ENCODE results near the gene ATP5ME.

Gene ATP5ME

GRCh38 chr4:684623-685327 lies 10.7 kb upstream of the ATP5ME start:
- DNase-seq, result no peak

GRCh38 chr4:683982-684622 lies 10.0 kb upstream of the ATP5ME start:
- DNase-seq, result peak in 44 of 56 donors; percentile 16 to 80 (median 44)

GRCh38 chr4:683247-683897 lies 9.3 kb upstream of the ATP5ME start:
- no peak for DNase-seq

- DNase-seq, result no peak
Measured at GRCh38 chr4:682490-683172, 8.6 kb upstream of the ATP5ME start.

- peak in 1 of 56 donors; percentile 28 for DNase-seq
Measured at GRCh38 chr4:681736-682451, 7.8 kb upstream of the ATP5ME start.

GRCh38 chr4:680928-681645 lies 7.0 kb upstream of the ATP5ME start:
- peak in 9 of 56 donors; percentile 14 to 69 (median 29) for DNase-seq

GRCh38 chr4:680551-680927 lies 6.5 kb upstream of the ATP5ME start:
- DNase-seq, result no peak

GRCh38 chr4:680091-680490 lies 6.0 kb upstream of the ATP5ME start:
- DNase-seq, result no peak

GRCh38 chr4:679629-680028 lies 5.6 kb upstream of the ATP5ME start:
- no peak for DNase-seq

GRCh38 chr4:679104-679481 lies 5.0 kb upstream of the ATP5ME start:
- no peak for DNase-seq

GRCh38 chr4:678331-679103 lies 4.4 kb upstream of the ATP5ME start:
- DNase-seq, result no peak

GRCh38 chr4:677431-678293 lies 3.6 kb upstream of the ATP5ME start:
- DNase-seq, result peak in 21 of 56 donors; percentile 22 to 80 (median 57)

- DNase-seq, result no peak
Measured at GRCh38 chr4:676871-677235, 2.8 kb upstream of the ATP5ME start.

- DNase-seq, result no peak
Measured at GRCh38 chr4:675980-676870, 2.1 kb upstream of the ATP5ME start.

- DNase-seq, result no peak
Measured at GRCh38 chr4:675036-675882, 1.2 kb upstream of the ATP5ME start.

- DNase-seq, result peak in 3 of 56 donors; percentile 53 to 64 (median 59)
Measured at GRCh38 chr4:673349-674091, 556 bp downstream of the ATP5ME start.

Data from nucleus accumbens (tissue), 56 donors.